ENCODE measurements around the gene HEBP2.
A peak's percentile ranks its signal among the peaks of the same experiment; 100 is the strongest.
"Not testable (repeated sequence)": the region's sequence is repeated elsewhere in the genome, so short reads cannot be mapped to it uniquely, and the experiment has no call there.

The HEBP2 gene, protein sequence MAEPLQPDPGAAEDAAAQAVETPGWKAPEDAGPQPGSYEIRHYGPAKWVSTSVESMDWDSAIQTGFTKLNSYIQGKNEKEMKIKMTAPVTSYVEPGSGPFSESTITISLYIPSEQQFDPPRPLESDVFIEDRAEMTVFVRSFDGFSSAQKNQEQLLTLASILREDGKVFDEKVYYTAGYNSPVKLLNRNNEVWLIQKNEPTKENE

DNA sequence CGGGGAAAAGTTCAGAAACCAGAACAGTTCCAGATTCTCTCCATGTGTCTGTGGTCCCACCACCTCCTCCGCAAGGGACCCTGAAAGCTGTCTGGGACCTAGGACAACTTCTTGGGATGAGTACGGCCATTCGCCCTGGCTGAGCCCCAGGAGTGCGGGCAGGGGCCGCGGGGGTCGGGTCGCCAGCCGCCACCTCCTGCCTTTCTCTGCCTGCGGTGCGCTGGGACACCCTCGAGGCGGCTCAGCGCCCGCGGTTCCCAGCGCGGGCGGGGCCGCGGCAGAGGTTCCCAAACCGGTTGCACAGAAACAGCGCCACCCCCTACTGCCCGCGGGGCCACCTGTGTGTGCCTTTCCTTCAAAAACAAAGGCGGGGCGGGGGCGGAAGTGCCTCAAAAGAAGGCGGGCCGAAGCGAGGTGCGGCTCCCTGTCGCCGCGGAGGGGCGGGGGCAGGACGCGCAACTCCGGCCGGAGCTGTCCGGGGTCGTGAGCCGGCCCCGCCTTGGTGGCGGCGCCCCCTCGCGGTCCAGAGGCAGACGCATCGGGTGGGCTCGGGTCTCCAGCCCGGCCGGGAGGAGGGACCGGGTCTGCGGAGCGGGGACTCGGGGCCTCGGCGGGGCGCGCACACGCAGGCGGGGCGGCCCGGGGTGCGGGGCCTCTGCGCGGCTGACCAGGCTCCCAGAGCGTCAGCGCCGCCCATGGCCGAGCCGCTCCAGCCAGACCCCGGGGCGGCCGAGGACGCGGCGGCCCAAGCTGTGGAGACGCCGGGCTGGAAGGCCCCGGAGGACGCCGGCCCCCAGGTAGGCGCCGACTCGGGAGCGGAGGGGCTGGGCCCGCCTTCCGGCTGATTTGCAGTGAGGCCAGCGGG lies at the start of gene HEBP2:
TSS of gene HEBP2 (plus strand) at position 423 of the 865 bp plus-strand sequence. CDS start at position 696, 273 bp downstream.
- peak; percentile 71 to 87 for DNase-seq (ENCODE audit: low read depth in 2 of 2)

DNA sequence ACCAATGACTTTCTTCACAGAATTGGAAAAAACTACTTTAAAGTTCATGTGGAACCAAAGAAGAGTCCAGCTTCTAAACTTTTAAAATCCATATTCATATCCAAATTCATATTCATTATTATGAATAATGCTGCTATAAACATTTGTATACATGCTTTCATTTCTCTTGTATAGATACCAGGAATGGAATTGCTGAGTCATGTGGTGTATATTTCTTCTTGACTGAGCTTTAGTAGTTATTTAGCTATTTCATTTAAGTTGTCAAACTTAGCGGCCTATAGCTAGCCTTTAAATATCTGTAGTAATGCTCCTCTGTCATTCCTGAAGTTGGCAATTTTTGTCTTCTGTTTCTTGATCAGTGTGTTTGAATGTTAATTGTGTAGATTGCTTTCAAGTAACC lies 46.1 kb upstream of the HEBP2 start:
- no peak for DNase-seq (ENCODE audit: low read depth in 2 of 2)

DNA sequence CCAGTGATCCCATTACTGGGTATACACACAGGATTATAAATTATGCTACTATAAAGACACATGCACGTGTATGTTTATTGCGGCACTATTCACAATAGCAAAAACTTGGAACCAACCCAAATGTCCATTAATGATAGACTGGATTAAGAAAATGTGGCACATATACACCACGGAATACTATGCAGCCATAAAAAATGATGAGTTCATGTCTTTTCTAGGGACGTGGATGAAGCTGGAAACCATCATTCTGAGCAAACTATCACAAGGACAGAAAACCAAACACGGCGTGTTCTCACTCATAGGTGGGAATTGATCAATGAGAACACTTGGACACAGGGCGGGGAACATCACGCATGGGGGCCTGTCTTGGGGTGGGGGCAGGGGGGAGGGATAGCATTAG lies 35.3 kb upstream of the HEBP2 start:
- DNase-seq (ENCODE audit: low read depth in 2 of 2) = not testable (repeated sequence)

DNA sequence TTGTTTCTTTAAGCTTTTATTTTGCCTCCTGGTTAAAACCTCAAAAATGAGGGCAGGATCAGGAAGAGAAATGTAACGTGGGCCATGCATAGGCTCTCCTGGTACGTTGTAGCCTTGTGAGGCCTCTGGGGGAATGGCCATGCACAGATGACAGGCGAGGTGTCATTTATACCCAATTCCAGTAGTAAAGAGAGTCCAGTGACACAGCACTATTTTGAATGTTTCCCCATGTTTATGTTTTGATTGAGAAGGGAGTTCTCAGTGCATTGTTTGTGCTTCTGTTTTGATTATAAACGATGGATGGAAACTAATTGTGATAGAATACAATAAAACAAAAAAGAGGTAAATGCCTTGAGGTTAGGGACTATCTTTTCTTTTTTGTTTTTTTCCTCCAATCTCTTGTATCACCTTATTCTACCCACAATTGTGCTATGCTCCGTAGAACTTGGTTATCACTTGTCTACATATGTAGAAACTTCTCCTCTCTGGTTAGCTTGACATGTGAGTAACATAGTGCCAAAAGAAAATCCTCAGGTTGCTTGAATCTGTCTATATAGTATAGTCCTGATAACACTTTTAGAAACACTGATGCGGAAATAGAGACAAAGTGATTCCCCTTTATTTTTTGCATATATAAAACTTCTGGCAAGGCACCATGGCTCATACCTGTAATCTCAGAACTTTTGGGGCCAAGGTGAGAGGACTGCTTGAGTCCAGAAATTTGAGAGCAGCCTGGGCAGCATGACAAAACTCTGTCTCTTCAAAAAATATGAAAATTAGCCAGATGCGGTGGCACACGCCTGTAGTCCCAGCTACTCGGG lies 33.2 kb upstream of the HEBP2 start:
- DNase-seq (ENCODE audit: low read depth in 2 of 2) = no peak

DNA sequence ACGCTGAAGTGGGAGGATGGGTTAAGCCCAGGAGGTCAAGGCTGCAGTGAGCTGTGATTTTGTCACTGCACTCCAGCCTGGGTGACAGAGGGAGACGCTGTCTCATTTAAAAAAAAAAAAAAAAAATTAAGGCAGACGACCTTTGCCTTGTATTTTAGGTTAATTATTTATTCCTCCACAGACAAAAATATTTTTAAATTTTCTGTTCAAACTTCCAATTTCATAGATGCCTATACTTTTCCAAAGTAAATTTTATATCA lies 32.6 kb upstream of the HEBP2 start:
- DNase-seq (ENCODE audit: low read depth in 2 of 2) = no peak

DNA sequence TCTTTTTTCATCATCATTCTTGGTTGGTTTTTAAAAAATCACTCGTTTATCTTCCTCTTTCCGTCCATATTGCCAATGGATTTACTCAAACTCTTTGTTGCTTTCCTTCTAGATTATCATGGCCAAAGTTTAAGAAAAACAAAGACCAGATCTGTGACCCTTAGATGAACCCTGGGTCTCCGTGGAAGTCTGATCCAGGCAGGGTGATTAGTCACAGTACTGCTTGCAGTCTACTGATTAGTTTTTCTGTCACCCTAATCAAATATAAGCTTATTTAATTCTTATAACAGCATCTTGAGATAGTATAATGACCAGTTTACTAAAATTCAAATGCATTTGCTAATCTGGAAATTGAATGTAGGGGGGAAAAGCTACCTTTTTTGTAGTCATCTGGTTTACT lies 32.3 kb upstream of the HEBP2 start:
- DNase-seq (ENCODE audit: low read depth in 2 of 2) = no peak

DNA sequence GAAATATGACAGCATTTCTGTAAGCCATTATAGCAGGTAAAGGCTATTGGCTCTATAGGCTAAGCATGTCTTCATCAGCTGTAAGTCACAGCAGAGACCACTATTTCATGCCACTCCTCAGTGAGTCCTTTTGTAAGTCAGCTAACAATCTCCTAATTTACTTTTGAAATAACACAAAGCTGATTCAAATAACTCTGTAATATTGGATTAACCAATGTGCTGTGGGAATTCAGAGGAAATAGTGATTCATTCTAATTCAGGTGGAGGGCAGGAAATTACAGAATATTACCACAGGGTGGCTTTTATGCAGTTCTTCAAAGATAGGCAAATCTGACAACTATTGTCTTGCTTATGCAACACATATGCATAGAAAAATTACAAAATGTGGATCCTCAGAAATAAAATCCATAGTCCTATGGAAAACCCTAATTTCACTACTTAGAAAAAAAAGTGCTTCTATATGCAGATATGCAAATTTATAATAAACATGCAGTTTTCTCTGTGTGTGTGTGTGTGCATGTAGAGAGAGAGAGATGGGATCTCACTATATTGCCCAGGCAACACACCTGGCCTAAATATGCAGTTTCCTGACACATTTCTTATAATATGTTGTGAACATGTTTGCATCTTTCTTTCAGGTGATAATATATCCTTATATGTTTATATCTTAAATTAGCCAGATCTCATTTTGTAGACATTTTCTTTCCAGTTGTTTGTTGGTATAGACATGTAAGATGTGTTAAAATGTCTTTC lies 31.1 kb upstream of the HEBP2 start:
- DNase-seq (ENCODE audit: low read depth in 2 of 2) = no peak

DNA sequence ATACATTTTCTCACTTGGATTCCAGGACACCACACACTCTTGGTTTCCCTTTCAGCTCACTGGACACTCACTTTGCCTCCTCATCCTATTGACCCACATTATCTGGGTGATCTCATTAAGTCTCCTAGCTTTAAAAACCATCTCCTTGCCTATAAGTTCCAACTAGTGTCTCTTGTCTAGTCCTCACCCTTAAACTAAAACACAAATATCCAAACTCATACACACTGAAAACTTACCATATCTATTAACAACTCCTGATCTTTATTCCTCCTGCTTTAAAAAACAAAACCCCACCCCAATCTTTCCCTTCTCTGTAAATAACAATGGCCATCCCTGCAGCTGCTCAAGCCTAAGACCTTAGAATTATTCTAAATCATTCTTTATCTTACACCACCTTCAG lies 29.8 kb upstream of the HEBP2 start:
- DNase-seq (ENCODE audit: low read depth in 2 of 2) = no peak

DNA sequence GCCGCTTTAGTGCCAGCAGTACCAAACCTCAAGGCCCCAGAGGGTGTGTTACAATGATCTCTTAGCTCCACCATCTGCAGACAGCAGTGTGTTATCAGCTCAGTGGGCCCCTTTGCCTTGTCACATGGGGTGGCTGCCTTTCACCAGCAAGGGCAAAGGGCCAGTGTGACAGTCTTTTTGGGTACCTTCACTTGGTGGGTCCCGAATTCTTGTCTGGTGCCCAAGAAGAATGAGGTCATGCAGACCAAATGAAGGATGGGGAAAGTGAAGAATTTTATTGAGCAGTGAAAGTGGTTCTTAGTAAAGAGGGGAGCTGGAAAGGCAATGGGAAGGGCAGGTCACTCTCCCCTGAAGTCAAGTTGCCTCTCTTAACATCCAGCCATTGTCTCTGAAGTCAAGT lies 29.2 kb upstream of the HEBP2 start:
- no peak for DNase-seq (ENCODE audit: low read depth in 2 of 2)

DNA sequence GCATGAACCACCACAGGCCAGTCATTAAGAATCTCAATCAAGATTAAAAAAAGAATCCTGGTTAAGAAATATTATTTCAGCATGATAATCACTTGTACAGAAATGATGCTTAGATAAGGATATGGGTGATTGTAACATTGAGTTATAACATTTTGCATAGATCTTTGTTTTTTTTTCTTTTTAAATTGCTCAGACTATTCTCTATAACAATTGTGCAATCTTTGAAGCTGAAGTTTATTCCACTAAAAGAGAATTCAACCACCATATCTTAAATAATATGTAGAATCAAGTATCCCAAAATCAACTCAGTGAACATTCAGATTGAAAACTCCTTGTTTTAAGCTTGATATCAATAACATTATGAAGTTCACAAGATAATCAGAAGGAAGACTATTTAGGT lies 27.0 kb upstream of the HEBP2 start:
- no peak for DNase-seq (ENCODE audit: low read depth in 2 of 2)

DNA sequence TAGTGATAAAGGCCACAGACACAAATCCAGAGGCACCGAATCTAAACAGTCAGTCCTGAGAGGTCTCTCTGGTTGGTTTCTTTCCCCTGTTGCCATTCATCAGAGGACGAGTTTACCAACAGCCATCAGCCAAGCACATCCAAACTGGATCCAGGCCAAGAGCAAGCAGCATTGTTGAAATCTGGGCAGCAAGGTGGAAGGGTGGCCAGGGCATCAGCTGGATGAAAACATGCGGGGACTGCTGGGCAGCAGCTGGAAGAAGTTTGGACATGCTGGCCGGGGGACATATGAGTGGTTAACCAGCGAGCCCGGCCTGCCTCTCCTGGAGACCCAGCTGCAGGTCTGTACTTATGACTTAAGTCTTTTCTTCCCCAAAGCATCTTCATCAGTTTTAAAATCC lies 26.2 kb upstream of the HEBP2 start, which contains the start of gene SMIM28:
TSS of gene SMIM28 (plus strand) at position 62 of the 400 bp plus-strand sequence. CDS start at position 230, 168 bp downstream.
- DNase-seq (ENCODE audit: low read depth in 2 of 2) = no peak

DNA sequence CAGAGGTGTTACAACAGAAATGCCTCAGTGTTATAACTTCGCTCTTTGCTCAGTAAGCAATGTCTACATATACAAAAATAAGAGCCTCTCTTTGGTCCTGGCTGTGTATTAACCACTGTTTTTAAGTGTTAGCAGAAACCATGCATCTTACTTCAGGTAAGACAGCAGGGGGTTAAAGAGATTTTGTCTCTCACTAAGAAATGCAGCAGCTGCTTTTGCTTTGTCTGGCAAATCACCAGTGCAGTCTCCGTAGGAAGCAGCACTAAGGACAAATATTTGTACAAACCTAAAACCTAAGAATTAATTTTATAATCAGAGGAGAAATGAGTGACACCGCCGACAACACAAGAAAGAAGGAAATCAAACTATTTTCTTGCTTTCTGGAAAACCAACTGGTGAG lies 25.6 kb upstream of the HEBP2 start:
- DNase-seq (ENCODE audit: low read depth in 2 of 2) = no peak

DNA sequence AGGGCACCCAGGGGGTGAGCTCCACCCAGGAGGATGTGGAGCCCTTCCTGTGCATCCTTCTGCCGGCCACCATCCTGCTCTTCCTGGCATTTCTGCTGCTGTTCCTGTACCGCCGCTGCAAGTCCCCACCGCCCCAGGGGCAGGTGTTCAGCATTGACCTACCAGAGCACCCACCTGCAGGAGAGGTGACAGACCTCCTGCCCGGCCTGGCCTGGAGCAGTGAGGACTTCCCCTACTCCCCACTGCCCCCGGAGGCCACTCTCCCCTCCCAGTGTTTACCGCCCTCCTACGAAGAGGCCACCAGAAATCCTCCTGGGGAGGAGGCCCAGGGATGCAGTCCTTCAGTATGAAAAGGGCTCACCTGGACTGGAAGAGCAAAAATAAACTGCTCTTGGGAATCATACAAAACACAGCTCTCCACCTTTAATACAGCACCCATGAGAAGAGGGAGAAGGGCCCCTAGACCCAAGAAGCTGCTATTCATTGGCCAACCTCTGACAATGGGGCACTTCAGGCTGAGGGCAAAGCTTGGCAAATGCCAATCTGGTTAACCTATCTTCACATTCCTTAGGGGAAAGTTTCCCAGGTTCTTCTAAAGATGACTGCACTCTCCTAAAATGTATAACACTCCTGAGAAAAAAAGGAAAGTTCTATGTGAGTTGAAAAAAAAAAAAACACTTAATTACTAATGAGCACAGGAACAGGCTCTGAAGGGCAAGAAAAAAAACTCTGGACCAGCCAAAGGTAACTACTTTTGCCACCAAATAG lies 21.3 kb upstream of the HEBP2 start:
- no peak for DNase-seq (ENCODE audit: low read depth in 2 of 2)

DNA sequence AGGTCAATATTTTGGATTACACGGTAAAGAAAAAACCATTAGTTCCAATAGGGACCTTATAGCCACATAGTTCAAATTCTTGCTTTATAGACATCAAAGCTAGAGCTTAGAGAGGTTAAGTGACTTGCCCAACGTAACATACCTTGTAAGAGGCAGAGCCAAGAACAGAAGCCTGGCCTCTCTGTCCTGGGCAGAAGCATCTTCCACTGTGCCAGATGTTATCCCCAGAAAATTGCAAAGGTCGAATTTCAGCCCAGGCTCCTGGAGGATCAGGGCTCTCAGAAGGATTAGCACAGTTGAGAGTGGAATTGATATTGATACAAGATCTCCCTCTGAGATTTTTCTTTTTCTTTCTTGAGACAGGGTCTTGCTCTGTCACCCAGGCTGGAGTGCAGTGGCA lies 20.2 kb upstream of the HEBP2 start:
- no peak for DNase-seq (ENCODE audit: low read depth in 2 of 2)

DNA sequence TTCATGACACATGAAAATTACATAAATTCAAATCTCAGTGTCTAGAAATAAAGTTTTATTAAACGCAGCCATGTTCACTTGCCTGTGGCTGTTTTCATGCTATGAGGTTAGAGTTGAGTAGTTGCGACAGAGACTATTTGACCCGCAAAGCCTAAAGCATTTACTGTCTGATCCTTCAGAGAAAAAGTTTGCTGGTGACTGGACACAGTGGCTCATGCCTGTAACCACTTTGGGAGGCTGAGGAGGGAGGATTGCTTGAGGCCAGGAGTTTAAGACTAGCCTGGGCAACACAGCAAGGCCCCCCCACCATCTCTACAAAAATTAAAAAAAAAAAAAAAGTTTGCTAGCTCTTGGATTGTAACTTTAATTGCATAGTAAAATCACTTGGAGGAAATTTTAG lies 17.1 kb upstream of the HEBP2 start:
- DNase-seq (ENCODE audit: low read depth in 2 of 2) = no peak

DNA sequence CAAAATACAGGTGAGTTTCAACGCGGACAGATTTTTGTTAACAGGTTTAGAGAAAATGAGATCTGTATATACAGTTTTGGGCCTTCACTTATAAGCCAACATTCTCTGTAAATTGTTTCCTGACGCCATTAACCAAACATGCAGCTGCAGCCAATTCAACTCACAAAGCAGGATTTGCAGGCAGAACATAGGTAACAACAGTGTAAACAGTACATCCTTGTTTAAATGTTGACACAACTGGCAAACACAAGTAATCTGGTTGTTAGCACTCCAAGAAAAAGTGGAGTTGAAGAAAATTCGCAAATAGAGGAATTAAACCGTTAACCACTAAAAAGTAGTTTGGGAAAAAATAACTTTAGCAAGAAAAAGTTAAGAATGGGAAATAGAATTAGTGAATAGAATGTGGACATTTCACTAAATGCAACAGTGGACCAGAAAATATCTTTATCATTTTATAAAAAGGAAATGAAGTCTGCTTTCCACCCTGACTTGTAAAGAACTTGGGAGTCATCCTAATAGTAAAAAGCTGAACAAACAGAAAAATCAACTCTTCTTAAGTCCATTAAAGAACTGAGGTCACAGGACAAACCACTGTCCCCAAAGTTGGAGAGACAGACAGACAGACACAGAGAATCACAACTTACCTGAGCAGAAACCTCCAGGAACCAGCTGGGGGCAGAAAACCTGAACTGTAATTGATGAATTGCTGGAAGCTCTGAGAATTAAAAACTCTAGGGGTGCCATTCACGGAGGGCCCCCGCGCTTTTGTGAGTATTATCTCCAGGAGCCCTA lies 16.2 kb upstream of the HEBP2 start:
- DNase-seq (ENCODE audit: low read depth in 2 of 2) = no peak

DNA sequence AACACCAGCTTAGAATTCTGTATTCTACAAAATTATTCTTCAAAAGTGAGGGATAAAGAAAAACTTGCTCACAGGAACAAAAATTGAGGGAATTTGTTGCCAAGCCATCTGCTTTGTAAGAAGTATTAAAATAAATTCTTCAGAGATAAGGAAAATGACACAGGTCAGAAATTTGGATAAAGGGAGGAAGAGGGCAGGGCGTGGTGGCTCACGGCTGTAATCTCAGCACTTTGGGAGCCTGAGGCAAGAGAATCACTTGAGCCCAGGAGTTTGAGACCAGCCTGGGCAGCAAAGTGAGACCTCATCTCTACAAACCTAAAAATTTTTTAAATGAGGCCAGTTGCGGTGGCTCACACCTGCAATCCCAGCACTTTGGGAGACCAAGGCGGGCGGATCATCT lies 14.5 kb upstream of the HEBP2 start:
- DNase-seq (ENCODE audit: low read depth in 2 of 2) = no peak

DNA sequence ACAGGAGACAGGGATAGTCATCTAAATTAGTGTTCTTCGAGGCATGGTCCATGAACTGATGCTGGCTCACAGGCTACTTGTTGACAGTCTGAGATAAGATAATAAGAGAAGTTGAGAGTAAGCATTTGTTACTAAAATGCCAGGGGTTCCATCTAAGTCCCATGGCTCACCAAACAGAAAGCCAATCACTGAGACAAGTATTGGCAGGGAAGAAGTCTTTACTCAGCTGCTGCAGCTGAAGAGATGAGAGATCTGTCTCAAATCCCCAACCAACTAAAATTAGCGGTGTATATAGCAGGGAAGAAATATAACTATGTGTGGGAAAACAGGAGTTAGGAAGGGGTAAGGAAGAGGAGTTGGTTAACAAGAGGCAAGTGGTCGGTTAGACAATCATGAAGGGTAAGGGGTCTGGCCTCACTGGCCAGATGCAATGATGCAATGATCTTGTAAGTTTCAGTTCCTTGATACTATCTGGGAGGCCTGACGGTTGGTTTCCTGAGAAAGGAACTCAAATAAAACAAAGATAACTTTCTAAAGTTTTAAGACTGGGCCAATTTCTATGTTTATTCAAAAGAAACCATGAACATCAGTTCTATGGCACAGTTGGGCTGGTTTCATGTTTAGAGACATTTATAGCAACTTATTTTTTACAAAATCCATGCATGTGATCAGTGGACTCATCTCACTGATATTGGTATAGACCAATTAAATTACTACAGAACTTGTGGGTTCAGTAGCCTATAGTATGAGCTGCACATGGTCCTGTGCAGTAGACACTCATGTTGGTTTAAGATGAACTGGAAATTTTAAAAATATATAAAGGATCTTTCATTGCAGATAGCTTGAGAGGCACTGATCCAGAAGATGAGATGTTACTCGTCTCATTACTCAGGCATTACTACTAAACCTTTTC lies 9.9 kb upstream of the HEBP2 start:
- DNase-seq (ENCODE audit: low read depth in 2 of 2) = no peak

DNA sequence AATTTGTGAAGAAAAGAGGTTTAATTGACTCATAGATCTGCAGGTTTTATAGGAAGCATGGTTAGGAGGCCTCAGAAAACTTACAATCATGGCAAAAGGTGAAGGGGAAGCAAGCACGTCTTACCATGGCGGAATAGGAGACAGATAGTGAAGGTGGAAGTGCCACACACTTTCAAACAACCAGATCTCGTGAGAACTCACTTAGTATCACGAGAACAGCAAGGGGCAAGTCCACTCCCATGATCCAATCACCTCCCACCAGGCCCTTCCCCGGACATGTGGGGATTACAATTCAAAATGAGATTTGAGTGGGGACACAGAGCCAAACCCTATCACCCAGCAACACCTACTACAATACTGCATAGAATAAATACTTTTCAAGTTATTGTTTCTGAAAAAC lies 7.3 kb upstream of the HEBP2 start:
- no peak for DNase-seq (ENCODE audit: low read depth in 2 of 2)
